HepG2 (cell line): Measurements from ENCODE around the gene HSPB6. TPM values are rescaled to one million over a fixed set of nuclear protein-coding genes. Genes with fewer than 3 reads are reported as not detected.

ENCODE experiments used
- CHD2 ChIP-seq: IDR thresholded peaks from 2 replicates; pipeline ENCODE4 v1.6.1; 2011; ENCODE audit warnings: low read depth, low read length, improper control_type of control experiment
- HNRNPH1 ChIP-seq: fragments of 200-400 bp; formaldehyde crosslinking; optimal IDR thresholded peaks from 2 replicates; pipeline ENCODE3; 2017; ENCODE audit warnings: mild to moderate bottlenecking, low read depth, low read length
- NR1H2 ChIP-seq: sonication (generic); formaldehyde crosslinking; IDR thresholded peaks from 2 replicates; pipeline ENCODE4 v1.8.1; 2022; ENCODE audit warnings: low read depth, missing genetic modification reagents, borderline replicate concordance
- PHF20 ChIP-seq: sonication (generic); formaldehyde crosslinking; IDR thresholded peaks from 2 replicates; pipeline ENCODE4 v1.5.0; 2020; ENCODE audit warnings: mild to moderate bottlenecking, missing genetic modification reagents
- TEAD2 ChIP-seq: sonication (generic); formaldehyde crosslinking; IDR thresholded peaks from 2 replicates; pipeline ENCODE4 v1.9.0; 2021; ENCODE audit warnings: missing genetic modification reagents
- THAP11 ChIP-seq: IDR thresholded peaks from 2 replicates; pipeline ENCODE4 v1.6.1; 2016; ENCODE audit warnings: missing biosample characterization, missing genetic modification reagents
- TRIM24 ChIP-seq: sonication (generic); formaldehyde crosslinking; IDR thresholded peaks from 2 replicates; pipeline ENCODE4 v1.8.0; 2022; ENCODE audit warnings: mild to moderate bottlenecking, missing genetic modification reagents
- ZHX2 ChIP-seq, 2 experiments: sonication (generic) in 1 of 2; formaldehyde crosslinking in 1 of 2; IDR thresholded peaks; 2 replicates each; pipeline versions ENCODE4 v1.6.1 to v1.9.0; 2014 to 2022; ENCODE audit warnings: antibody characterized with exemption in 1 of 2, borderline replicate concordance in 1 of 2, inconsistent platforms in 1 of 2, low read depth in 1 of 2, missing genetic modification reagents in 1 of 2
- ZNF614 ChIP-seq: IDR thresholded peaks from 2 replicates; pipeline ENCODE4 v1.6.1; 2018; ENCODE audit warnings: missing biosample characterization, missing genetic modification reagents, inconsistent platforms, borderline replicate concordance
- ZNF652 ChIP-seq: IDR thresholded peaks from 2 replicates; pipeline ENCODE4 v1.6.1; 2016; ENCODE audit warnings: low read depth, borderline replicate concordance
- ZNF784 ChIP-seq: sonication (generic); formaldehyde crosslinking; IDR thresholded peaks from 2 replicates; pipeline ENCODE4 v1.5.1; 2020; ENCODE audit warnings: missing genetic modification reagents, mild to moderate bottlenecking, borderline replicate concordance
- polyA plus RNA-seq, 8 experiments: library from polyadenylated mRNA; depleted of rRNA in 3 of 8; stranded (reverse) in 7 of 8; unstranded in 1 of 8; fragments of >200 nt; fragmentation: Illumina TruSeq in 4 of 8; extraction: Trizol in 4 of 8; gene quantifications; 2 replicates each; pipeline versions ENCODE4 v1.2.1 to v1.2.3, GENCODE V29; 2011 to 2016; ENCODE audit warnings: low read depth in 4 of 8, missing spikeins in 1 of 8, mixed read lengths in 1 of 8; ENCODE audit not compliant: insufficient read depth in 1 of 8
- total RNA-seq, 5 experiments: library from RNA; depleted of rRNA; stranded (reverse); fragments of >200 nt; fragmentation: Illumina TruSeq; extraction: Trizol; gene quantifications; 2 replicates each; pipeline ENCODE4 v1.2.3, GENCODE V29; 2016; ENCODE audit warnings: low read depth in 1 of 5
- TF ChIP-seq, protein P1 (sequence below): sonication (generic); formaldehyde crosslinking; IDR thresholded peaks from 2 replicates; pipeline ENCODE4 v1.8.0; 2022; ENCODE audit warnings: mild to moderate bottlenecking, missing genetic modification reagents, moderate library complexity
- TF ChIP-seq, protein P2 (sequence below): sonication (generic); formaldehyde crosslinking; IDR thresholded peaks from 2 replicates; pipeline ENCODE4 v1.4.0; 2020; ENCODE audit warnings: missing genetic modification reagents
- TF ChIP-seq, protein P3 (sequence below): IDR thresholded peaks from 2 replicates; pipeline ENCODE4 v1.6.1; 2012; ENCODE audit warnings: inconsistent platforms

HSPB6 gene
- total and polyA plus RNA-seq, 2 of the 13 experiments (the other 11 are each of a cell fraction or from before 2014, with no cell fraction given): 0.18 TPM; not detected in 1

- TF ChIP-seq, protein P1, sequence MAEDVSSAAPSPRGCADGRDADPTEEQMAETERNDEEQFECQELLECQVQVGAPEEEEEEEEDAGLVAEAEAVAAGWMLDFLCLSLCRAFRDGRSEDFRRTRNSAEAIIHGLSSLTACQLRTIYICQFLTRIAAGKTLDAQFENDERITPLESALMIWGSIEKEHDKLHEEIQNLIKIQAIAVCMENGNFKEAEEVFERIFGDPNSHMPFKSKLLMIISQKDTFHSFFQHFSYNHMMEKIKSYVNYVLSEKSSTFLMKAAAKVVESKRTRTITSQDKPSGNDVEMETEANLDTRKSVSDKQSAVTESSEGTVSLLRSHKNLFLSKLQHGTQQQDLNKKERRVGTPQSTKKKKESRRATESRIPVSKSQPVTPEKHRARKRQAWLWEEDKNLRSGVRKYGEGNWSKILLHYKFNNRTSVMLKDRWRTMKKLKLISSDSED (CRISPR knock-in tag): no peak
- TF ChIP-seq ZHX2 (IDR thresholded peaks at IDR 0.05; ENCODE audit: low read depth) (no peak), ZHX2 (CRISPR knock-in tag; IDR thresholded peaks at IDR 0.05; ENCODE audit: borderline replicate concordance) (no peak), PHF20 (CRISPR knock-in tag) (no peak), TRIM24 (CRISPR knock-in tag) (no peak), NR1H2 (no peak), ZNF784 (CRISPR knock-in tag) (no peak), THAP11 (CRISPR knock-in tag) (peak; percentile 56), CHD2 (no peak), HNRNPH1 (no peak), TEAD2 (CRISPR knock-in tag) (no peak), ZNF614 (CRISPR knock-in tag) (peak; percentile 26; the same call in 1 of the 2 replicates), ZNF652 (CRISPR knock-in tag) (no peak)
- TF ChIP-seq, protein P2, sequence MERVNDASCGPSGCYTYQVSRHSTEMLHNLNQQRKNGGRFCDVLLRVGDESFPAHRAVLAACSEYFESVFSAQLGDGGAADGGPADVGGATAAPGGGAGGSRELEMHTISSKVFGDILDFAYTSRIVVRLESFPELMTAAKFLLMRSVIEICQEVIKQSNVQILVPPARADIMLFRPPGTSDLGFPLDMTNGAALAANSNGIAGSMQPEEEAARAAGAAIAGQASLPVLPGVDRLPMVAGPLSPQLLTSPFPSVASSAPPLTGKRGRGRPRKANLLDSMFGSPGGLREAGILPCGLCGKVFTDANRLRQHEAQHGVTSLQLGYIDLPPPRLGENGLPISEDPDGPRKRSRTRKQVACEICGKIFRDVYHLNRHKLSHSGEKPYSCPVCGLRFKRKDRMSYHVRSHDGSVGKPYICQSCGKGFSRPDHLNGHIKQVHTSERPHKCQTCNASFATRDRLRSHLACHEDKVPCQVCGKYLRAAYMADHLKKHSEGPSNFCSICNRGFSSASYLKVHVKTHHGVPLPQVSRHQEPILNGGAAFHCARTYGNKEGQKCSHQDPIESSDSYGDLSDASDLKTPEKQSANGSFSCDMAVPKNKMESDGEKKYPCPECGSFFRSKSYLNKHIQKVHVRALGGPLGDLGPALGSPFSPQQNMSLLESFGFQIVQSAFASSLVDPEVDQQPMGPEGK: peak; percentile 38; the same call in 1 of the 2 replicates
- TF ChIP-seq, protein P3, sequence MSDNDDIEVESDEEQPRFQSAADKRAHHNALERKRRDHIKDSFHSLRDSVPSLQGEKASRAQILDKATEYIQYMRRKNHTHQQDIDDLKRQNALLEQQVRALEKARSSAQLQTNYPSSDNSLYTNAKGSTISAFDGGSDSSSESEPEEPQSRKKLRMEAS: 0 out of 2 replicates have a peak, but pooled peaks have one; percentile 12
Measured at GRCh38 chr19:35767288-35768081, 10.7 kb upstream of the HSPB6 start (continued).
